Measurements from ENCODE around the gene ST6GALNAC4.

ST6GALNAC4 gene

GRCh38 chr9:127928676-127929624, 12.1 kb upstream of the ST6GALNAC4 start:
- DNase-seq, result no peak

- DNase-seq, result no peak
Observed at GRCh38 chr9:127927988-127928675, 11.3 kb upstream of the ST6GALNAC4 start.

- peak; percentile 55 for DNase-seq
Observed at GRCh38 chr9:127927201-127927987, 10.6 kb upstream of the ST6GALNAC4 start.

GRCh38 chr9:127926906-127927200, 10.0 kb upstream of the ST6GALNAC4 start:
- no peak for DNase-seq

GRCh38 chr9:127925959-127926905, 9.4 kb upstream of the ST6GALNAC4 start:
- DNase-seq, result no peak

- no peak for DNase-seq
Observed at GRCh38 chr9:127924736-127925444, 8.0 kb upstream of the ST6GALNAC4 start.

- no peak for DNase-seq
Observed at GRCh38 chr9:127923771-127924170, 6.9 kb upstream of the ST6GALNAC4 start.

GRCh38 chr9:127923046-127923445, 6.2 kb upstream of the ST6GALNAC4 start:
- DNase-seq, result no peak

GRCh38 chr9:127921557-127922120, 4.8 kb upstream of the ST6GALNAC4 start:
- DNase-seq, result peak; percentile 67

GRCh38 chr9:127920794-127921193, 4.0 kb upstream of the ST6GALNAC4 start:
- no peak for DNase-seq

GRCh38 chr9:127919253-127919815, 2.5 kb upstream of the ST6GALNAC4 start:
- DNase-seq, result no peak

- no peak for DNase-seq
Observed at GRCh38 chr9:127918183-127919107, 1.6 kb upstream of the ST6GALNAC4 start.

- DNase-seq, result no peak
Observed at GRCh38 chr9:127917603-127918002, 762 bp upstream of the ST6GALNAC4 start.

GRCh38 chr9:127915801-127916719, 781 bp downstream of the ST6GALNAC4 start:
- peak; percentile 35 for DNase-seq

- no peak for DNase-seq
Observed at GRCh38 chr9:127915325-127915752, 1.5 kb downstream of the ST6GALNAC4 start.

- DNase-seq, result no peak
Observed at GRCh38 chr9:127913682-127914081, 3.2 kb downstream of the ST6GALNAC4 start.

GRCh38 chr9:127912882-127913281, 4.0 kb downstream of the ST6GALNAC4 start:
- DNase-seq, result no peak

GRCh38 chr9:127912296-127912695, 4.5 kb downstream of the ST6GALNAC4 start:
- DNase-seq, result no peak

Data from central memory CD4-positive, alpha-beta T cell (primary cell).